Activated CD4-positive, alpha-beta T cell treated with anti-CD3 and anti-CD28 coated beads, Interleukin-2, amount 50 U/mL, for 24 hours (primary cell): ENCODE measurements around the gene CDH1.

ENCODE experiments used
- DNase-seq, 2 donors: peaks; one replicate each; pipeline ENCODE4 v3.0.0-alpha.2; 2020; ENCODE audit warnings: low read depth in 1 of 2, low spot score in 1 of 2

CDH1 gene

DNA sequence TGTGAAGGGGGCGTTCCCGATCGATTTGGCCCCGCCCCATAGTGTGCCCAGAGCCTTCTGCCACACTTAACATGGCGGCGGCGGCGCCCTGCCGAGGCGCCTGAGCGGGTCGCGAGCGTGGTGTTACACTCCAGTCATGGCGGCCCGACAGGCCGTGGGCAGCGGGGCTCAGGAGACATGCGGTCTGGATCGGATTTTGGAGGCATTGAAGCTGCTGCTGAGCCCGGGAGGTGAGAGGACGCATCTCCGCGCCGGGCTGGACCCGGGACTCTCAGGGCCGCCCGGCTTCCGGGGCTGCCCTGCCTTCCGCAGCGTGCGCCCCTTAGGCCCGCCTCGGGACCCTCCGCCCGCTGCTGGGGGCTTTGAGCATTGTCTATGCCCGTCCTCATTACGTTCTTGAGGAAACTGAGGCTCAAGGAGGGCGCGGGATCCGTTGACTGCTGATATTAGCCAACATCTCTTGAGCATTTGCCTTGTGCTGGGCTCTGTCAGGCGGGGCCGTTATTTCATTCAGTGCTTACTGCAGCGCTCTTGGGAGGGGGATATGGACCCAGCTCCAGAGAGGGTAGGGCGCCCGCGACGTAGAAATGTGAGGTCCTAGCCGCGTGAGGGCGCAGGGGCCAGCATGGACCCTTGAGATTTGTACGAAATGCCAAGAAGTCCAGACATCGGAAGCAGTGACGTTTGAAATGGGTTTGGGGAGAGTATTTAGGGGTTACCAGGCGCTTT is 106.6 kb downstream of the CDH1 start, which contains the start of gene TANGO6:
TSS of gene TANGO6 (plus strand) at position 50 of the 729 bp plus-strand sequence. CDS start at position 137, 87 bp downstream.
- peak; percentile 91 to 92 for DNase-seq

DNA sequence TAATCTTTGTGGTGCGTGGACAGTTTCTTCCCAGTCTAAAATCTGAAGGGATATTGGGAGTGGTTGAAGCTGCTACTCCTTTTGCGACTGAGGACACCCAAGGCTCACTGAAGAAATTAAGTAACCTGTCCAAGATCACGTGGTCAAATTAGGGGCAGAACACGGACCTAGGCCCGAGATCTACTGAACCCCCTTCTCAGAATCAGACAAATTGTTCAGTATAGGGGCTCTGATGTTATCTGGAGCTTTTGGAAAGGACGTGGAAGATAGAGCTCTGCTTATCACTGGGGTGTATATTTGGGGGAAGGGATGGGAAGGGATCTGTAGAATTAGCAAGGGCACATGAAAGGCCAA is 107.1 kb downstream of the CDH1 start:
- DNase-seq, result no peak

DNA sequence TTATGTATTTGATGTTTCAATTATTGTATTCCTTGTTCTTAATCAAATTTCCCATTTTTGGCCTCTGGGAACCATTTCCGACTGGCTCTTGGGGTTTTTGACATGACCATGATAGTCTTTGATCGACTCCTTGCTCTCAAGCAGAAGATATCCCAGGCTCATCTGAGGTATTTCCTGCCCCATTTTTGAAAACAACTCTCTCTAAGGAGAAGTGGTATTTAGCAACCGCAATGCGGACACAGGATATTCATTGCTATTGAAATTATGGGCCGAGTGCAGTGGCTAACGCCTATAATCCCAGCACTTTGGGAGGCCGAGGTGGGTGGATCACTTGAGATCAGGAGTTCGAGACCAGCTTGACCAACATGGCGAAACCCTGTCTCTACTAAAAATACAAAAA is 111.7 kb downstream of the CDH1 start:
- no peak for DNase-seq

DNA sequence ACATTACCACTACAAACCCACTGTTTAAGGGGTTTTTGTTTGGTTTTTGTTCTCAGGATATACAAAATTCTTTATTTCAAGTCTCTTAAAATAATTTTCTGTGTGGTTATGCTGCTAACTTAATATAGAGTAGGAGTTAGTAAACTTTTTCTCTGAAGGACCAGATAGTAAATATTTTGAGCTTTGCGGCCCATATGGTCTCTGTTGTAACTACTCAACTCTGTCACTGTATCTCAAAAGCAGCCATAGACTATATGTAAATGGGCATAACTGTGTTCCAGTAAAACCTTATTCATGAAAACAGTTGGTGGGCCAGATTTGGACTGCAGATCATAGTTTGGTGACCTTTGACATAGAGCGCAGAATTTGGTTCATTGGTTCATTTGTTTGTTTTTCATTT is 113.4 kb downstream of the CDH1 start:
- no peak for DNase-seq

DNA sequence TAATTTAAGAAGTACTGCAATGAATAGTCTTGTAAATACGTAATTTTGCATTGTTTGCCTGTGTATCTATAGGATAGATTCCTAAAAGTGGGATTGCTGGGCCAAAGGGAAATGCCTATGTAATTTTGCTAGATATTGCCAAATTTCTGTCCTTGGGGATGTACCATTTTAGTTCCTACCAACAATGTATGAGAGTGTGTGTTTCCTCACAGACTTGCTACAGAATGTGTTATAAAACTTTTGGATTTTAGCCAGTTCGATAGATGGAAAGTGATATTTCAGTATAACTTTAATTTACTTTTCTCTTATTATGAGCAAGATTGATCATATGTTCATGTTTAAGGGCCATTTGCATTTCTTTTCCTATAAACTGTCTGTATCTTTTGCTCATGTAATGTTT is 114.5 kb downstream of the CDH1 start:
- DNase-seq, result no peak

DNA sequence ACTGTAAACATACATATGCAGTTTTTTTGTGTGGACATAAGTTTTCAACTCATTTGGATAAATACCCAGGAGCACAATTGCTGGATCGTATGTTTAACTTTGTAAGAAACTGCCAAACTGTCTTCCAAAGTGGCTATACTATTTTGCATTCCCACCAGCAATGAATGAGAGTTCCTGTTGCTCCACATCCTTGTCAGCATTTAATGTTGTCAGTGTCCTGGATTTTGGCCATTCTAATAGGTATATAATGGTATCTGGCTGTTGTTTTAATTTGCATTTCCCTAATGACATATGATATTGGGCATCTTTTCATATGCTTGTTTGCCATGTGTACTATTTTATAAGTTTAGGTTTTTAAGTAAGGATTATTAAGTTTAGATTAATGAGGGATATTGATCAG is 120.4 kb downstream of the CDH1 start:
- no peak for DNase-seq

DNA sequence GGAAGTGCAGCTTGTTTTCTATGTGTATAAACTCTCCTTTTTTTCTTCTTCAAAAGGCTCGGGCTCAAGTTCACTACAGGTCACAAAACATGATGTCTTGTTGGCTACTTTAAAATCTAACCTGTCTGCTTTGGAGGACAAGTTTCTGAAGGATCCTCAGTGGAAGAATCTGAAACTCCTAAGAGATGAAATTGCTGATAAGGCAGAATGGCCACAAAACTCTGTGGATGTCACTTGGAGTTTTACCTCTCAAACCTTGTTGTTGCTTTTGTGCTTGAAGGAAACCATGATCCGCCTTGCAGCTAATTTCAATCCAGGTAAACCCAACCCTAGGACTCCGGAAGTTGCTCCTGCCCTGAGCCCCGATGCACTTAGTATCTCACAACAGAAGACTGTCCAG is 122.7 kb downstream of the CDH1 start:
- no peak for DNase-seq

DNA sequence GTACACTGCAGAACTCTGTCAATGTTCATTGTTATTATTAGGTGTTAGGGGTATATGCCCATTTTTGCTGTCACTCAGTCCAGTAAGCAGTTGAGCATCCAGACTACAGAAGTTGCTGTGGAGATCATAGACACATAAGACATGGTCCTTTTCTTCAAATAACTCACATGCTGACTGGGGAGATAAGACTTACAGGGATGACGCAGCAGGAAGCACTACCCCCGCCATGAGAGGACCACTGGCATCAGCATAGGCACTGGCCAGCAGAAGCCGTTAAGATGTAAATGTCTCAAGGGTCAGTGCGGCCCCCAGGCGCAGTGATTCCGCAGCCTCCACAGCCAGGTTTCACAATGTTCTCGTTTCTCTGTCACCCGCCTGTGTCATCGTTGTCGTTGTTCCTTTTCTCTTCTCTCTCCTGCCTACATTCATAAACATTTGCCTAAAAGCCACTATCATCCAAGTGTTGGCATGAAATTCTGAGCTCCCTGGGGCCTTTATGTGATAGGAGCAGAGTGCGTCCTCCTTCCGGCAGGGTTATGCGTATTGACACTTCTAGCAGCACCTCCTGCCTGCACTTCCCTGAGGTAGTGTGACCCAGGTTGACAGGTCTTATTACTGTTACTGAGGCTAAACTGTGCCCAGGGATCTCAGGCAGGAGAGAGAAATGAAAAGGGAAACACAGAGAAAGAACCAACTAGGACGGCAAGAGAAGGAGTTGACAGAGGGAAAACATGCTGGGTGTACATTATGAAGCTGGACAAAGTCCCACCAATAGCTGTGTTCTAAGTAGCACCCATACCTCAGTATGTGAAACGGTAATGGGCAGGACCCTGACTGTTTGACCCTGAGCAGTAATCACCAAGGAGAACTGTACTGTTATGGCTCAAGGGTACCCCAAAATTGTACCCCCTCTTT is 124.1 kb downstream of the CDH1 start:
- DNase-seq, result no peak

DNA sequence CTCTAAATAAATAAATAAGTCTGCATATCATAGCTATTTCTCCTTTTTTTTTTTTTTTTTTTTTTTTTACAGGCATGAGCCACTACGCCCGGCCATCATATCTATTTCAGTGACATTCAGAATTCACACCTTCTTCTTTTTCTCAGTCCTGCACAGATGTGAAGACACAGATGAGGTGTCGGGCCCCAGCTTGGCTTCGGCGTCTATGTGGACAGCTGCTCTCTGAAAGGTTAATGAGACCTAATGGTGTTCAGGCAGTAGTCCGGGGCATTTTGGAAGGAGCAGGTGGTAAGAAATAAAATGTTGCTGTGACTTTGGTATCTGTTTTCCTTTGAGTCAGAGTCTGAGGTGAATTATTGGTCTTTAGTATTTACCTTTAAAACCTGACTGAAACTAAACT is 129.8 kb downstream of the CDH1 start:
- no peak for DNase-seq

DNA sequence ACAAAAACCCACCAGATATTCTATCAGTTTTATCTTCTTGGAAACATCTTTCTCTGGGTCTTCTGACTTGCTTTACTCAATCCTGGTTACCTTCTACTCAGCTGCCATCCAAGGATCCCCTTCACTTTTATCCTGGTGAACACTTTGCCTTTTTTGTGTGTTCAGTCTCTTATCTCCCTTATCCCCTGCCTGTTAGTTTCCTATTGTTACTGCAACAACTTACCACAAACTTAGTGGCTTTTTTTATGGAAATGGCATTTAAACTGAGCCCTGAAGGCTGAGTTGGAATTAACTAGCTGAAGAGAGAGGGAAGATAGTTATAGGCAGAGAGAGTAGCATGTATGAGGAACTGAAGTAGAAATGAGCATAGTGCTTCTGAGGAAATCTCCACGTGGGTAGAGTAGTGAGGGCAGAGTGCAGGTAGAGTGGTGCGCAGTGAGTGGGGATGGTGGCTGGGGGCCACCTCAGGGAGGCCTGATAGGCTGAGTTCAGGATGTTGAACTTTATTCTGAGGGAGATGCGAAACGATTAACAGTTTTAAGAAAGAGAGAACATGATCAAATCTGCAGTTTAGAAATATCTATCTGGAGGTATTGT is 132.5 kb downstream of the CDH1 start:
- no peak for DNase-seq

DNA sequence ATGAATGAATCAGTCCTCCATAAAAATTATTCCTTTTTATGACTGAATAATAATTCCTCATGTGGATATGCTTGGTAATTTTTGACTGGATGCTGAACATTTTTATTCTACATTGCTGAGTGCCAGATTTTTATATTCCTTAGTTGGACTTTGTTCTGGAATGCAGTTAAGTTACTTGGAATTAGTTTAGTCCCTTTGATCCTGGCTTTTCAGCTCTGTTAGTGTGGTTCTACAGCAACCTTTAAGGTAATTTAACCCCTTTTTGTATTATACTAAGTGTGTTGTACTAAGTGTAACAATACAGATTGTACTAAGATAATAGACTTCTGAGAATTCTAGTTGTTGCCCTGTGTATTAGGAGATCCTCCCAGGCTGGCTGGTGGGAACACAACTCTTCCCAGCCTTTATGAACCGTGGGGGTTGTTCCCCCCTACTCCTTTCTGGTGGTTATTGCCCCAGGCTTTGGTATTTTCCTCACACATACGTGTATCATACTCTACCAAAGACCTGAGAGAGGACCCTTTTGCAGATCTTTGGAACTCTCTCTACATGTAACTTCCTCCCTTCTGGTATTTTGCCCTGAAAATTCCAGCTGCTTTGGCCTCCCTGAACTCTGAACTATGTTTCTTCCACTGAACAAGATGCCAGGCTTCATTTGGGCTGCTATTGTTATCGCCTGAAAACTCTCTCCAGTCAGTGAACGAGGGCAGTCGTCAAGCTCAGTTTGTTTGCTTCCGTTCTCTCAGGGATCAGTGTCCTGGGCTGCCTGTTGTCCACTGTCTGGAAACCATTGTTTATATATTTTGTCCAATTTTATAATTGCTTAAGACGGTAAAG is 136.8 kb downstream of the CDH1 start:
- DNase-seq, result no peak

DNA sequence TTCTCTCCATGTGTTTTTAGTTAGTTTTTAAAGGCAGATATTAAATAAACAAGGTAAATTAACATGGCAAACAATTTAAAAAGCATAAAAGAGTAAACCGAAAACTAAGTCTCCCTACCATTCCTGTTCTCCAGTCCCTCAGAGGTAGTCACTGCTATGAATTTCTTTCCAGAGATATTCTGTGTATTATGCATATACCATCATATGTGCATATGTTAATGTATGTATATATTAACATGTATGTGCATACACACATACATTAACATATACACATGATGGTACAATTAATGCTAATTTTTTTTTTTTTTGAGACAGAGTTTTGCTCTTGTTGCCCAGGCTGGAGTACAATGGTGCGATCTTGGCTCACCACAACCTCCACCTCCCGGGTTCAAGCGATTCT is 138.8 kb downstream of the CDH1 start:
- no peak for DNase-seq

DNA sequence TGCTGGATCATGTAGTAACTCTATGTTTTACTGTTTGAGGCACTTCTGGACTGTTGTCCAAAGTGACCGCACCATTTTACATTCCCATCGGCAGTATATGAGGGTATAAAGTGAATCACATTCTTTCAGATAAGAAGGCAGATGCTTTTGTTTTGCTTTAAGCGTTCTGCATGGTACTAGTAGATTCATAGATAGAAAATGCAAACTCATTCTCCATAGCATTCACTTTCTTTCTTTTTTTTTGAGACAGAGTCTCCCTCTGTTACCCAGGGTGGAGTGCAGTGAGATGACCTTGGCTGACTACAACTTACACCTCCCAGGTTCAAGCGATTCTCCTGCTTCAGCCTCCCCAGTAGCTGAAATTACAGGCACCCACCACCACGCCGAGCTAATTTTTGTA is 146.6 kb downstream of the CDH1 start:
- DNase-seq, result no peak

DNA sequence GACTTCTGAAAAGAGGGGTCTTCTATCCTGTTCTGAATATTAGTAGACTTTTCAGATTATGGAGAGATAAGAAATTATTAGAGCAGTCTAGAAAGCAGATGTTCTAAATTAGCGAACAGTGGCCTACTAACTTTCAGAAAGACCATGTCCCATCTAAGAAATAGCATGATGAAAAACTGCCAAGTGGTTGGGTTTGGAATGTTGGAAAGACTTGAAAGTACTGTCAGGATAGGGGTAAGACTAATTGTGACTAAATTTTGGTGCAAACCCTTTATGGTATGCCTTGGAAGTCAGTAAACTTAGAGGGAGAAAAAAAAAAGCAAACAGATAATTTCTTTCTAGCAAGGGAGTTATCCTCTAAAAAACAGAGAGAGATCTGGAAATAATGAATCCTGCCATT is 147.3 kb downstream of the CDH1 start:
- DNase-seq, result no peak
